SH-SY5Y (cell line): ENCODE results near the gene ALG14.

Experiments
- GATA2 ChIP-seq: IDR thresholded peaks from 2 replicates; pipeline ENCODE4 v1.6.1; 2011; ENCODE audit warnings: mild to moderate bottlenecking, low read depth, low read length
- GATA3 ChIP-seq: IDR thresholded peaks from 2 replicates; pipeline ENCODE4 v1.6.1; 2011; ENCODE audit warnings: low read depth, mild to moderate bottlenecking, low read length, moderate library complexity

DNA sequence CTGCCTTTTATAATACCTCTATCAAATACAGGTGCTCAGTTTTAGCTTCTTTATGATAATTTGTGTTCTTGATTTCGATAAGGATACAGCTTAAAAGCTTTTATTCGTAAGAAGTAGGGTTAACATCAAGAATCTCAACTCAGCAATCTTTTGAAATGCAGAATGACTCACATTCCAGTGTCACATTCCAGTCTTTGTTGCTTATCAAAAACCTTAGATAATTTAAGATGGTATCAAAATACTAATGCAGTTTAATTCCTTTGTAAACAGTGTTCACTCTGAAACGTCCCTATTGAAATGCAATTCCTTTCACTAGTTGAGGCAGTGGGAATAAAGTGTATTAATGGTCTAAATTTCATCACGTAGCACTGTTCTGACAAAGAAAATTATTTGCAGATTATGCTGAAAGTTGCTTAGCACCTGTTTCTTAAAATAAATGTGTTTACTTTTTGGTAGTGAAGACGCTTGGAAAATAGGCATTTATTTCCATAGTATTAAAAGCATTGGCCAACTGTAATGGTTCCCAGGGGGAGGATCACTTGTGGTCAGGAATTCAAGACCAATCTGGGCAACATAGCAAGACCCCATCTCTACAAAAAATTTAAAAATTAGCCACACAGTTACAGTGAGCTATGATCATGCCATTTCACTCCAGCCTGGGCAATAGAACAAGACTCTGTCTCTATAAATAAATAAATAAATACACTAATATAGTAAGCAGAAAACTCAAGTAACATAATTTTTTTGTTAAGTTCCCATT, 135.7 kb downstream of the ALG14 start:
- TF ChIP-seq GATA2 = no peak
- TF ChIP-seq GATA3 = no peak
